NCI-H2196 treated with DMSO at 0.1 percent for 48 hours (cell line): ENCODE results near the gene EDEM3.
A peak's percentile ranks its signal among the peaks of the same experiment; 100 is the strongest.
"Not testable (repeated sequence)": the region's sequence is repeated elsewhere in the genome, so short reads cannot be mapped to it uniquely, and the experiment has no call there.

Experiments used
- DNase-seq: peaks from one replicate; lab custom pipeline; 2025; ENCODE audit not compliant: unreplicated experiment; lab: John Stamatoyannopoulos, UW

The EDEM3 gene

DNA sequence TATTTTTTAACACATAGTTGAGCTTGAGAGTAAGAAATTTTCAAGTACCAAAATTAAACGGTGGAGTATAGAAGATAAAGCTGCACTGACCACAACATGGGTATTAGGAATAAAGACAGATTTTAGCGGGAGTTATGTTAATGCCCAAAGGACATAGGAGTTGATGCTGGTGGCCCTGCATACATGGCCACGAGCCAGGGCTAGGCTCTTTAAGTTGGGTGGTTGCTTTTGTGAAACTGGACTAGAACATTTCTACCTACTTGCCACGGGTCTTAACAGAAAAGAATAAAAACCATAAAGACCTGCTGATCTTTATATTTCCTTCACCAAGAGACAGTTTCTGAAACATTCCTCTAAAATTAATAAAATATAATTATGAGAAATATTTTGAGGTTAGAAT, 14.9 kb downstream of the EDEM3 start:
- no peak for DNase-seq

DNA sequence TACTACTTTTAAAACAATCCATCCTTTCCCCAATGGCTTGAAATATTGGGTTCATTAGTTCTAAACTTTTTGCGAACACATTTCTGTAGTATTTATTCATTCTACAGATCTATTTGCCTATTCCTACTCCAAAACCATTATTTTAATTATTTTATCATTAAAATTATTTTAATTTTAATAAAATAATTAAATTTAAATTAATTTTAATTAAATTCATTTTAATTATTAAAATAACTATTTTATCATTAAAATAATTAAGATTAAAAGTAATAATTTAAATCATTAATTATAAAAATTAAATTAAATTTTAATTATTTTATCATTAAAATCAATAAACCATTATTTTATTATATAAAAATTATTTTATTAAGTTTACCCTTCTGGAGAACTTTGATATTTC, 15.6 kb downstream of the EDEM3 start:
- no peak for DNase-seq

DNA sequence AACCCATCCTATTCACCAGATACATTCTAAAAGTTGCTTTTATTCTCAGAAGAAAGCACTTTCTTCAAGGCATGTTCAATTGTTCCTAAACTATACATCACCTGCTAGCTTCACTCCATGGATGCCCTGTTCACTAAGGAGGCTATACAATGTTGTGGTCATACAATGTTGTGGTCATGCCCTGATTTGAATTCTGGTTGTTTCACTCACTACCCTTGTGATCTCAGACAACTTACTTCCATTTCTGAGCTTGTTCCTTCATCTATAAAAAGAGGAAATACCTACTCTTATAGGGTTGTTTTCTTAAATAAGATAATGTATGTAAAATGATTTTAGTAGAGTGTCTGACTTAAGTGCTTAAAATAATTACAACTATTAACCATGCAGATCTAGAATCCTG, 19.7 kb downstream of the EDEM3 start:
- DNase-seq, result no peak

DNA sequence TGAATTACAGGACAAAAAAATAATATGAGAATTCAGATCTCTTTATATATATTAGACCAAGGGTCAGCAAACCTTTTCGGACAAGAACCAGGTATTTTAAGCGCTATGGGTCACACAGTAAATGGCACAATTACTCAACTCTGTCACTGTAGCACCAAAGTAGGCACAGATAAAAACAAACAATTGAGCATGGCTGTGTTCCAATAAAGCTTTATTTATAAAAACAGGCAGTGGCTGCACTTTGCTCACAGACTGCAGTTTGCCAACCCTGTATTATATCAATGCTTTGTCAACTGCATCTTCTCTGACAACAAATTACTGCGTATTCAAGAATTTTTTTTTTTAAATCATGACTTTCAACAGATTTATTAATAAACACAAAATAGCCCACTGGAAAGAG, 29.8 kb downstream of the EDEM3 start:
- no peak for DNase-seq

DNA sequence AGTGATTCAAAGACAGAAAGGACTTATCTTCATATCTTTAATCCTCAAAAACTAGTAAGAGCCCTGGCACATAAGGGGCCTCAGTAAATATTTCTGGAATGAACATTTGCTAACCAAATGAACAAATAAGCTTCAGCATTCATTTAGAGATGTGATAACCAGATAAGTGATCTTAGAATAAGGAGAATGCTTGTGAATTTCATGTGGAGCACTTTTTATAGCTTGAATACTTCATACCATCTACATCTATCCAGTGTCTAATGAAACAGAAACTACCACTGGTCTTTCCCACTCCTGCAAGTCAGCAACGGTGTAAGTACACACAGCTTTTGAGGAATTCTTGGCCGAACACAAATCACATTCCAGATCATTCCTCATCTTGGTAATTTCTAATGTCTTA, 38.5 kb downstream of the EDEM3 start:
- DNase-seq, result no peak

DNA sequence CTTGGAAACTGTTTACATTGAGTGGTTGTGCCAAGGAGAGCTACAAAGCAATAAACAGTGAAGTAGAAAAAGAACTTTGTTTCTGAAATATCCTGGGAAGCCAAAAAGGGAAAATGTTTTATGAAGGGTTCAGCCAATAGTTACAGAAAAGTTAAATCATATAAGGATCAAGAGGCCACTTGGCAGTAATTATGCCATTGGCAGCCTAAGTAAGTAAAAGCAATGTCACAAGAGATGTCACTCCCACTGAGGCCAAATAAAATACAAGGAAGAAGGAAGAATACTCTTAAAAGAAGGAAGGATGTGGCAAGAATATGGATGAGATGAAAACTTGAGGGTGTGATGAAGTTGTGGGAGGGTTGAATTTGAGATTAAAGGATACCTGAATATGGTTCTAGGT, 45.2 kb downstream of the EDEM3 start:
- DNase-seq, result no peak

DNA sequence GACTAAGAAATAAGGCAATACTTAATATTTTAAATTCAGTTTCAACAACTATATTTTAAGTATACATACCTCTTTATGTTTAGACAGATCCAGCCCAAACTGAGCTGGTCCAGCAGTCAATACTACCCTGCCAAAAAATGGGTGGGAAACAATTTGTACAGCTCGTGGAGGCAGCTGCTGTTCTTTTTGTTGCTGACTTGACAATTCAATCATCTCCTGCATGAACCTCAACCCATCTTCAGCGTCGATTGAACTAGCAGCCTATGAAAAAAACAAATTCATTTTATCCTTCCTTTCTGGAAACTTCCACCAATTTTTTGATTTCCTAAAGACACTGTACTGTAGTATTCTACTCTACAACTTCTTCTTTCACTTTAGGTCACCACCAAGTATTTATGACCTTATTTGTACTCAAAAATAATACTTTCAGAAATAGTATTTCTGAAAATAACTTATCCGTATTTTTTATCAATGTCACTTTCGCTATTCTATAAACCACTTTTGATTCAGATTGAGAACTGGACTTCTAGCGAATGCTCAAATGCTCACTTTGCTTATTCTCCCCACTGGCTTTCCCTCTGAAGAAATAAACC, 46.5 kb downstream of the EDEM3 start:
- no peak for DNase-seq

DNA sequence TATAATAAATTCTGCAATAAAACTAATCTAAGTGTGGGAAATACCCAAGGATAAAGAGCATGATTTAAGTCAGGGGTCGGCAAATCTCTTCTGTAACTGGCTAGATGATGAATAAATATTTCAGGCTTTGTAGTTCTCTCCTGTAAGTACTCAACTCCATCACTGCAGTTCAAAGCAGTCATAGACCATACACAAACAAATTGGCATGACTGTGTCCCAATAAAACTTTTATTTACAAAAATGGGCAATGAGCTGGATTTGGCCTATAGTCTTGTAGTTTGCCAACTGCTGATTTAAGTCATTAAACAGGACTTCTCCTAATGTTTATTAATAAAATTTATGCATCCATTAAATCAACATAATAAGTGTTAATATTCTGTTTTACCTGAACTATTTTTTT, 49.4 kb downstream of the EDEM3 start:
- DNase-seq, result no peak

DNA sequence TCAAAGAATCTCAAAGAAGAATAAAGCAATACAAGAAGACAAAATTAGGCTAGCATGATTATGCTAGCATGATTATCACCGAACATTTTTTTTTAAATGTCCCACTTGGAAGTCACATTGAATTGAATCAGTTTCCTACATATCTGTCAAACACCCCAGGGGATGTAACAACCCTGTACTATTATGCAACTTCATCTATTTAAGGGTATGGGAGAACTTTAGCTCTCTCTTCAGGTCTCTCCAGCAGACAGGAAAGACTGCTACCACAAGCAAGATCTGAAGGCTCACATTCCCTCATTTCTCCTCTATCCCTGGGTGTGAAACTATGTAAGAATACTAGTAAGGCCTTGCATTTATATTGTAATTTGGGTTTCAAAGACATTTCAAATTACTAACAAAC, 52.8 kb downstream of the EDEM3 start:
- no peak for DNase-seq

DNA sequence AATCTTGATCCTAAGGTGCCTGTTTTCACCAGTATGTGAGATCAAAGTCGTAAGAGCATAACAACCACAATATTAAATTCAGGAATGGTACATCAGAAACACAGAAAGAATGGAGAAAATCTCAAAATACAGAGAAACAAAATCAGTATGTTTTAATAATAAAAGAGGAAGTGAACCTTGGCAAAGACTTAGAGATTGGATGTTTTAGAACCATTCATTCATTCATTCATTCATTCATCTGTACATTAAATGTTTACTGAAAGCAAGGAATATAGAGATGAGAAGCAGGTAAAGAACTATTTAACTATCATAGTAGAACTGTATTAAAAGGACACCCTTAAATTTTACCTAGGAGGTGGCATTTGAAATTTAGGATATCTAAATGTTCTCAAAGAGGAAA, 55.7 kb downstream of the EDEM3 start:
- no peak for DNase-seq

DNA sequence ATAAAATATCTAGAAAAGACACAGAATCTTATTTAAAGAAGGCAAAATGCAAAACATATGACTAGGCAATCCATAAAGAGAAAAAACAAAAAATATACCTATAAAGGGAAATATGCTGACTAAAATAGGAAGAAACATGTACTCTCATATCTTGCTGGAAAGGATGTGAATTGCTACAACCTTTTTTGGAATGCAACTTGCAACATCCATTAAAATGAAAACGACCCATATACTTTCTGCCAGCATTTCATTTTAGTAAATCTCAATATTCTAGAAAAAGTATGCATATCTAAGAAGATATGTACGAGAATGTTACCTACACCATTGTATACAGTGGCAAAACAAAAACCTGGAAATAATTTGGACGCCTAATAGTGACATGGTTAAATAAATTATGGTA, 56.6 kb downstream of the EDEM3 start:
- DNase-seq, result no peak

DNA sequence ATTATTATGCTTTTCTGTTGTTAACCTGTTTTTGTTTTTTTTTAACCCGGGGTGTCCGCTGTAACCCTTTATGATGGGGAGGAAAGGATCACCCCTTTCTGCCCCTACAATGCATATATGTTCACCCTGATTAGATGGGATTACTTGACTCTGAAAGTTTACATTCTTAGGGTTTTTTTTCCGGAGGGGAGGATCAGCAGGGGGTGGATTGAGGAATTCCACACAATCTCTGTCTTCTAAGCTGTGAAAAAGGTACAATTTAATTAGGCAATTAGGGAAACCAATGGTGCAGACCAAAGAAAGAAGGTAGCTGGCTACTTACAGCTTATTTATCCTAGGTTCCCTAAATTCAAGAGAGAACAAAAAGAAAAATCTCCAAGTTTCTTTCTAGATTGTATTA, 58.3 kb downstream of the EDEM3 start:
- no peak for DNase-seq

DNA sequence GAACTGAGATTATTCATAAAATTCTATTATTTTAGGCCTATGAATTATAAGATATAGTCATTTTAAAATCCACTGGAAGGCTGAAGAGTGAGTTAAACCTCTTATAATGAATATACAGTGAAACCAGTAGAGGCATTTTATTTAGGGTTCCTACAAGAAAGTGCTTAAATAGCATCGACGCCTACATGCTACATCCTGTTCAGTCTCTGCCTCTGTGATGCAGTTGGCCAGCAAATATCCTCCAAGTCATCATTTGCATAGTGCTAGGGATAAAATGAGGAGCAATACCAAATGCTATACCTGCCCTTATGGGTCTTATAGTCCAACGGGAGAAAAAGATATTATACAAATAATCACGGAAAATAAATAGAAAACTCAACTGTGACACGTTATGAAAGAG, 59.6 kb downstream of the EDEM3 start:
- DNase-seq, result no peak

DNA sequence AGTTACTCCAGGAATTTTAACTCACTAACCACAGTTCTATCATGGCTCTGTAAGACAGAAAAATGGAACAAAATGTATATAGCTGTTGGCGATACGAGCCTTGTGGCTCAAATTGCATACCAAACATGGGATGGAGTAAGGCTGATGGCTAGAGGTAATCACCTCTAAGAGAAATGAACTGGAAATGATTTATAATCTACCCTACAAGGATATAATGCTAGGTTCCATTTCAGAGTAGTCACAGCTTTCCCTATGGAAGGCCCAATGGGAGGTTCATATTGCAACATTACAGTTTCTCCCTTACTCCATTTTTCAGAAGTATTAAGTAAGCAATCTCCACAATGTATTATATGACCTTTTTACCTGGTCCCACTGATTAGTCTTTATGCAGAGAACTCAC, 61.6 kb downstream of the EDEM3 start:
- no peak for DNase-seq

DNA sequence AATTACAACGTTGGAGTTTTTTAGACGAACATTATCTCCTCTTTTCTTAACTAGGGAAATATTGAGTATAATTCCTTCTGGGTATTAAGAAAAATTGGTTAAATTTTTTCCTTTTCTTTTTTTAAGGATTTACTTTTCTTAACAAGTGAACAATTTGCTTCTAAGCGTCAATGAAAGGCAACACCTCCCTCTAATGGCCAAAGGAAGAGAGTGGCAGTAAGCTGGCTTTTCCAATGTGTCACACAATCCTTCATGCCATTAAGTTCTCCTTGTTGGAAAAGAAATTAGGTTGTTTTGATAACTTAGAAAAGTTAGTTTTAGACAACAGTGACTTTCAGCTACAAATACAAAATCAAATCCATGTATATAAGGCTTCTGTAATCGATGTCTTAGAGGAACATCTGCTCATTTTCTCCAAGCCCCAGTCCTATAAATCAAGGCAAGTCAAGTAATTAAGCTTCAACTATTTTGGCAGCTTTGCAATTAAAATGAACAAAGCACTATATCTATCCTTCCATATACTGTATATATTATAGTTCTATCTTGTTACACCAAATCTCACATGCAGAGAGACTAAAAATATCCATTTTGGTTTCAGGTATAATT, 62.8 kb downstream of the EDEM3 start:
- DNase-seq, result no peak

DNA sequence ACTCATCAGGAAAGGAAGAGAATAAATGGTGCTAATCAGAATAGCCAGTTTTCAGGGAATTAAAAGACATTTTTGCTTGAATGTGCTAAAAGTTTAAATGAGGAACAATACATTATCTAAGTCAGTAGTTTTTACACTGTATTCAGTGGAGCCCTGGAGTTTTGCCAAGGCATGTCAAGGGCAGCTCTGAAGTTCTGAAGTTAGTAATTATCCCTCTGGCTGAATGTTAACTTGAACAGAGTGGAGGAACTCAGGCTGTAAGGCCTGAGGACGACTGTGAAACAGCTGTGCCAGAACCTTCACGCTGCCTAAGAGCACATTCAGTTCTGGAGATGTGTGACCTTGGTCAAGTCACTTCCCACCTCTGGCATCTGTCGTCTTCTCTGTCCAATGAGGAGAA, 68.1 kb downstream of the EDEM3 start:
- DNase-seq, result no peak

DNA sequence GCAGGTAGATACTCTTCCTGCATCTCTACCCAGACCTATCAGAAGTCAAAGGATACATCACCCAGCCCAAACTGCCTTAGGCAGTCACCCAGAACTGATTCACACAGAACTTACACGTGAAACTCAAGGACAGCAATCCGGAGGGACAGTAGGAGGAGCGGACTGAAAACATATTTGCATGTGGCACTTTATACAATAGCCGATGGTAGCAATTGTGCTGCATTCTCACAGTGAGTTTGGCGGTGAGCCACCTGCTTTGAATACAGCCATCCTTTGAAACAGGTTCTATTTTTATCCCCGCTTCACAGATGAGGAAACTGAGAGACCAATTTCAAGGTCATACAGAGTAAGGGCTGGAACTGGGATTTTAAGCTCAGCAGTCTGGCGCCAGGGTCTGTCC, 69.5 kb downstream of the EDEM3 start:
- DNase-seq, result no peak

DNA sequence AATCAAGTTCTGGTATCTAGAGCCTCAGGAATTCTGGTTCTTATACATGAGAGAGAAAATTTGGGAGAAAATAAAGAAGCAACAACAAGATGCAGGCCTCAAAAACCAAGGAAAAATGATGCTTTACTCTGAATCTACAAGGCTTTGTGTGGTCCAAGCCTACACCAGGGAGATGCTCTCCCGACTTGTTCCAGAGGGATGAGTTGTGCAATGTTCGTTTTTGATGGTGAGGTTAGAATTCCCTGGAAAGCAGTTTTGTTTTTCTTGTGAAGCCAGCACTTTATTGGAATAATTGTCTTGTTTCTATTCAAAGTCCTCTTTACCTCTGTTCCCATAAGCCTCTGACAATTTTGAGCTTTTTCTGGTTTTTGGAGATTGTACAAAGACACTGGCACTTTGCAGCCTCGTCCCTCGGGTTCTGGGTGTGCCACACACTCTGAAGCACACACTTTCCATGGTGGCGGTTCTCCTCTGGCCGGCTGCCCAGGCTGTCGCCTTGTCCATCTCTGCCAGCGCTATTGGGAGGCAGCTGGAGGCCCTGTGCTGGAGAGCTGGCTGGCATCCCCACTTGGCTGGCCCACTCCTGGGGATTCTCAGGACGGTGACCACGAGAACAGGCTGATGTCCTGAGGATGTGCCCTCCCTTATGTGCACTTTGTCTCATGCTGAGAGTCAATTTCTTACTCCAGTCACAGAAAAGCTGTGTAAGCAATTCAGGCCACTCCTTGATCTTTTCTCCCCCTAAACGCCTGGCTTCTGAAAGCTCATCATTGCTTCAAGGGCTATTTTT, 70.2 kb downstream of the EDEM3 start:
- peak; percentile 4 for DNase-seq

DNA sequence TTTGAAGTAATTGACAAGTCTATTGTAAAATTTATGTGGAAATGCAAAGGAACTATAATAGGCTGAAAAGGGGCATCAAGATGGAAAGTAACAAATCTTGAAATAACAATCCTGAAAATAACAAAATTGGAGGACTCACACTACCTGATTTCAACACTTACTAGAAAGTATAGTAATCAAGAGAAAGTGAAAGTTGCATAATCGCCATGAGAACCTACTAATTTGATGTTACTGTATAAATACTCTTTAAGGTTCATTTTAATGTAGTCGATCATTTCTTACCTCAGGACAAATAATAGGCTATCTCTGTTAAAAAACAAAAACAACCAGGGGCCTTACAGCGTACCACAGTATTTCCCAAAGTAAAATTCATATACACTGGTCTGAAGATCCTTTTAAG, 71.7 kb downstream of the EDEM3 start:
- no peak for DNase-seq

DNA sequence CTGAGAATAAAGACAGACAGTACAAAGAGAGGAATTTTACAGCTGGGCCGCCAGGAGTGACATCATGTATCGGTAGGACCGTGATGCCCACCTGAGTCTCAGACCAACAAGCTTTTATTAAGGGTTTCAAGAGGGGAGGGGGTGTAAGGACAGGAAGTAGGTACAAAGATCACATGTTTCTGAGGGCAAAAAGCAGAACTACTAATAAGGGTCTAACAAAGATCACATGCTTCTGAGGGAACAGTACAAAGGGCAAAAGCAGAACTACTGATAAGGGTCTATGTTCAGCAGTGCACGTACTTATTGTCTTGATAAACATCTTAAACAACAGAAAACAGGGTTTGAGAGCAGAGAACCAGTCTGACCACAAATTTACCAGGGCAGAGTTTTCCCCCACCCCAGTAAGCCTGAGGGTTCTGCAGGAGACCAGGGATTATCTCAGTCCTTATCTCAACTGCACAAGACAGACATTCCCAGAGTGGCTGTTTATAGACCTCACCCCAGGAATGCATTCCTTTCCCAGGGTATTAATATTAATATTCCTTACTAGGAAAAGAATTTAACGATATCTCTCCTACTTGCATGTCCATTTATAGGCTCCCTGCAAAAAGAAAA, 73.9 kb downstream of the EDEM3 start:
- DNase-seq, result not testable (repeated sequence)

DNA sequence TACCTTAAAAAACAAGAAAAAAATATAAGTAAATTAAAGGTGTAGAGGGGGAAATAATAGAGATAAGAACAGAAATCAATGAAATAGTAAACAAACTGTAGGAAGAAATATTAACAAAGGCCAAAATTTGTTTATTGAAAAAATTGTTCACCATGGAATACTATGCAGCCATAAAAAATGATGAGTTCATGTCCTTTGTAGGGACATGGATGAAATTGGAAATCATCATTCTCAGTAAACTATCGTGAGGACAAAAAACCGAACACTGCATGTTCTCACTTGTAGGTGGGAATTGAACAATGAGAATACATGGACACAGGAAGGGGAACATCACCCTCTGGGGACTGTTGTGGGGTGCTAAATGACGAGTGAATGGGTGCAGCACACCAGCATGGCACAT, 75.2 kb downstream of the EDEM3 start:
- not testable (repeated sequence) for DNase-seq

DNA sequence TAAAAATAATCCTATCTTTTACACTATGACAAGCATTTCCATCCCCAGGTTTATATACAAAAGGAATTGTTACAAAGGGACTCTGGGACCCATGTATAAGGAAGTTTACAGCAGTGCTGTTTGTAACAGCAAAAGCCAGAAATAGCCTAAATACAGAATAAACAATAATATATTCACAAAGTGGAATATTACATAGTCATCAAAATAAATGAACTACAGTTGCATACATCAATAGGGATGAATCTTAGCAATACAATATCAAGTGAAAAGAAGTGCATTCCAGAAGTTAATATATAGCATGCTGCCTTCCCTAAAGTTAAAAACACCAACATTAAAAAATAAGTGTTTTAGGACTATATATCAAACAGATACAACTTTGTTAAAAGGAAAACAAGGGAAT, 77.3 kb downstream of the EDEM3 start:
- no peak for DNase-seq
